ENCODE results near the gene HSPB8.

The HSPB8 gene

GRCh38 chr12:119171691-119172425 is 6.9 kb upstream of the HSPB8 start:
- DNase-seq = no peak

- DNase-seq = no peak
Measured at GRCh38 chr12:119175081-119175480, 3.6 kb upstream of the HSPB8 start.

GRCh38 chr12:119176267-119177055 is 2.3 kb upstream of the HSPB8 start:
- DNase-seq = no peak

- DNase-seq = no peak
Measured at GRCh38 chr12:119177056-119177325, 1.7 kb upstream of the HSPB8 start.

GRCh38 chr12:119177724-119178380 is 879 bp upstream of the HSPB8 start:
- no peak for DNase-seq

- no peak for DNase-seq
Measured at GRCh38 chr12:119179335-119180021, 747 bp downstream of the HSPB8 start.

- no peak for DNase-seq
Measured at GRCh38 chr12:119180380-119181040, 1.8 kb downstream of the HSPB8 start.

GRCh38 chr12:119181202-119181601 is 2.5 kb downstream of the HSPB8 start:
- no peak for DNase-seq

GRCh38 chr12:119181944-119182343 is 3.2 kb downstream of the HSPB8 start:
- no peak for DNase-seq

- DNase-seq = no peak
Measured at GRCh38 chr12:119182701-119183493, 4.2 kb downstream of the HSPB8 start.

GRCh38 chr12:119183942-119184695 is 5.4 kb downstream of the HSPB8 start:
- DNase-seq = no peak

GRCh38 chr12:119195256-119195655 is 16.5 kb downstream of the HSPB8 start:
- DNase-seq = no peak

- no peak for DNase-seq
Measured at GRCh38 chr12:119198440-119198839, 19.7 kb downstream of the HSPB8 start.

- DNase-seq = no peak
Measured at GRCh38 chr12:119200601-119201000, 21.9 kb downstream of the HSPB8 start.

GRCh38 chr12:119201789-119202543 is 23.2 kb downstream of the HSPB8 start:
- DNase-seq = no peak

- no peak for DNase-seq
Measured at GRCh38 chr12:119202544-119202943, 23.8 kb downstream of the HSPB8 start.

- DNase-seq = no peak
Measured at GRCh38 chr12:119204131-119204530, 25.4 kb downstream of the HSPB8 start.

GRCh38 chr12:119204671-119205285 is 26.0 kb downstream of the HSPB8 start:
- no peak for DNase-seq

- DNase-seq = no peak
Measured at GRCh38 chr12:119206348-119207062, 27.8 kb downstream of the HSPB8 start.
